Spinal cord (tissue), 10 donors: ENCODE measurements around the gene ARL6IP4. TPM values are rescaled to one million over a fixed set of nuclear protein-coding genes. Genes with fewer than 3 reads are reported as not detected.
A peak's percentile ranks its signal among the peaks of the same experiment; 100 is the strongest.

Experiments used
- DNase-seq, 6 donors: peaks; one replicate each; pipeline versions ENCODE4 v3.0.0 to v3.0.0-alpha.2; 2013 to 2015; ENCODE audit warnings: low spot score in 6 of 6, low read depth in 4 of 6
- H3K27ac ChIP-seq: one replicate; pipeline ENCODE4 v1.5.1; 2013; ENCODE audit warnings: low read depth, low read length, control low read depth
- H3K27me3 ChIP-seq: one replicate; pipeline ENCODE4 v1.6.1; 2013; ENCODE audit warnings: low read length; ENCODE audit not compliant: control insufficient read depth, insufficient read depth
- H3K36me3 ChIP-seq: one replicate; pipeline ENCODE4 v1.6.1; 2013; ENCODE audit warnings: low read length; ENCODE audit not compliant: control insufficient read depth, insufficient read depth
- H3K4me1 ChIP-seq: one replicate; pipeline ENCODE4 v1.6.1; 2013; ENCODE audit warnings: low read length; ENCODE audit not compliant: control insufficient read depth, insufficient read depth
- H3K4me3 ChIP-seq: one replicate; pipeline ENCODE4 v1.5.1; 2013; ENCODE audit warnings: low read depth, low read length, control low read depth
- H3K9me3 ChIP-seq: one replicate; pipeline ENCODE4 v1.6.1; 2013; ENCODE audit warnings: low read length; ENCODE audit not compliant: control insufficient read depth, insufficient read depth
- WGBS: methylation state at CpG from one replicate; pipeline ENCODE4 v1.1.5; 2013; ENCODE audit warnings: missing lambda C conversion rate; ENCODE audit not compliant: insufficient coverage; 5-methylcytosine and 5-hydroxymethylcytosine counted together
- polyA plus RNA-seq, 2 donors: library from polyadenylated mRNA; unstranded; fragments of 120-200 nt; gene quantifications; one replicate each; pipeline ENCODE4 v1.2.1, GENCODE V29; 2013; ENCODE audit not compliant: insufficient read length in 2 of 2
- total RNA-seq, 2 donors: library from RNA; depleted of rRNA in 1 of 2; stranded (reverse); fragments of 120-200 nt in 1 of 2; fragments of >200 nt in 1 of 2; gene quantifications; one replicate each; pipeline versions ENCODE4 v1.2.3 to v1.2.4, GENCODE V29; 2013 to 2014
- donor health status: healthy.

ARL6IP4 gene
- total and polyA plus RNA-seq, 4 donors = 44.3 to 207 (median 137) TPM

GRCh38 chr12:122955156-122955555 is 25.3 kb upstream of the ARL6IP4 start:
- H3K4me3 ChIP-seq = no peak overlapping the region
- H3K9me3 ChIP-seq = no peaks in the 10 kb centered on the region
- H3K27me3 ChIP-seq = no peaks in the 10 kb centered on the region
- H3K27ac ChIP-seq = no peak overlapping the region
- H3K36me3 ChIP-seq = peaks cover 30% of the 10 kb centered on the region
- DNase-seq = no peak
- 51% methylated on average over 7 of the region's 8 CpGs for WGBS
- peaks cover 10% of the 10 kb centered on the region for H3K4me1 ChIP-seq

DNA sequence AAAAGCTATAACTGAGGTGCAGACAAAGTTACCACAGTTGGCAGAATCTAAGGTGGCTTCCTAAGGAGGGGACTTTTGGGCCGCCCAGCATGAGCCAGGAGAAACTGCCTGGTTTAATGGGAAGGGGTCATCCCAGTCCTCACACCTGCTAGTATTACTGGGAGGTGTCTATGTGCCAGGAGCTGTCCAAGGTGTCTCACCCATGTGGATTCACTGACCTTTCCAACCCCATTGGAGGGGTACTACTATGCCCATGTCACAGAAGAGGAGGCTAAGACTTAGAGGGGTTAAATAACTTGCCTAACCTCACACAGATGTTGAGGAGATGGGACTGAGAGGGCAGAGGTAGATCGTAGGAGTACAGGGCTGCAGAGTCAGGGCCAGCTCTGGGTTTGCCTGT is 24.4 kb upstream of the ARL6IP4 start:
- Histone ChIP-seq H3K4me1 (peaks cover 3% of the 10 kb centered on the region), H3K27me3 (no peaks in the 10 kb centered on the region), H3K27ac (no peak overlapping the region), H3K9me3 (no peaks in the 10 kb centered on the region), H3K4me3 (no peak overlapping the region), H3K36me3 (peaks cover 26% of the 10 kb centered on the region)
- no peak for DNase-seq
- no CpG with 5 or more reads among the region's 2 CpGs for WGBS

- H3K4me1 ChIP-seq = peaks cover 13% of the 10 kb centered on the region
- no peak overlapping the region for H3K27ac ChIP-seq
- DNase-seq = no peak
- no peaks in the 10 kb centered on the region for H3K9me3 ChIP-seq
- peaks cover 24% of the 10 kb centered on the region for H3K36me3 ChIP-seq
- no peaks in the 10 kb centered on the region for H3K27me3 ChIP-seq
- WGBS = 100% methylated on average over 1 of the region's 5 CpGs
- H3K4me3 ChIP-seq = no peak overlapping the region
Measured at GRCh38 chr12:122958198-122958888, 22.1 kb upstream of the ARL6IP4 start.

DNA sequence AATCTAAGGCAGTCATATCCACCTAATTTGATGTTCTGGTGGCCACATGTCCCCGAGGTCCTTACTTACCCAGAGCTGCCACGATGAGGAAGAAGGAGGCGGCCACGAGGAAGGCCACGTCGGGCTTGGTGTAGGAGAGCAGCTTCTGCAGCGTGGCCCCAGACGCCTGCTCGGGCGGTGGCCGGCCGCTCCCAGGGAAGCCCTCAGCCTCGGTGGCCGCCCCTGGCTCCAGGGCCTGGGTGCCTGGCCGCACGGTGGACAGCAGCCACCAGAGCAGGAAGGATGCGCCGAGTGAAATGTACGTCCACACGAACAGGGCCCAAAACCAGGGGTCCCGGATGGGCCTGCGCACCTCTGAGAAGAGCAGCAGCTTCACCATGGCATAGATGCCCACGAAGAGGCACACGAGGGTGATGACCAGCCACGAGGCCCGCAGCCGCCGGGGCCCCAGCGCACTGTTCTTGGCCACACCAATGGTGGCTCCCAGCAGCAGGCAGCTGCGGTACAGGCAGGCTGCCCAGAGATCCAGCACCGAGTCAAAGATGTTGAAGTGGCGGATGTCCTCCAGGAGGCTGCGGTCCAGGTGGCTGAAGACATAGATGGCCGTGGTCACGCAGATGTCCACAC is 20.8 kb upstream of the ARL6IP4 start:
- no peaks in the 10 kb centered on the region for H3K27me3 ChIP-seq
- H3K27ac ChIP-seq = no peak overlapping the region
- H3K36me3 ChIP-seq = peaks cover 34% of the 10 kb centered on the region
- H3K4me1 ChIP-seq = peaks cover 26% of the 10 kb centered on the region
- DNase-seq = no peak
- H3K4me3 ChIP-seq = no peak overlapping the region
- H3K9me3 ChIP-seq = no peaks in the 10 kb centered on the region
- WGBS = 96% methylated on average over 31 of the region's 35 CpGs

GRCh38 chr12:122960193-122960569 is 20.3 kb upstream of the ARL6IP4 start:
- Histone ChIP-seq H3K9me3 (no peaks in the 10 kb centered on the region), H3K27ac (no peak overlapping the region), H3K4me1 (peaks cover 29% of the 10 kb centered on the region), H3K27me3 (no peaks in the 10 kb centered on the region), H3K4me3 (no peak overlapping the region), H3K36me3 (peaks cover 34% of the 10 kb centered on the region)
- no peak for DNase-seq
- WGBS = 98% methylated on average over 8 of the region's 8 CpGs

- Histone ChIP-seq H3K27ac (no peak overlapping the region), H3K36me3 (peaks cover 31% of the 10 kb centered on the region), H3K27me3 (no peaks in the 10 kb centered on the region), H3K9me3 (no peaks in the 10 kb centered on the region), H3K4me1 (peaks cover 44% of the 10 kb centered on the region), H3K4me3 (no peak overlapping the region)
- WGBS = 86% methylated on average over 7 of the region's 10 CpGs
- peak in 1 of 6 donors; percentile 23 for DNase-seq
Measured at GRCh38 chr12:122961531-122962329, 18.8 kb upstream of the ARL6IP4 start.

DNA sequence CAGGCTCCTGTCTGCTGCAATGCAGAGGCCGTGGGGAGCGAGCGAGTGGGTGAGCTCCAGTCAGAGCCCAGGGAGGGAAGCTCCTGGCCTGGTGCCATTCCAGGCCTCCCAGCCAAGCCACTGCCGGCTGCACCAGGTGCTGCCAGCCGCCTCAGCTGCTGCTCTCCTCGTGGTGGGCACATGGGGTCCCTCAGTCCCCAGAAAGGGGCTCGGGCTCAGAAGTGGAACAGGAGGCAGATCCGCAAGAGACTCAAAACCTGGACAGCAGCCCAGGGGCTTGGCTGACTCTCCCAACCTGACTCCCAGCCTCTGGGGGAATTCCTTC is 16.6 kb upstream of the ARL6IP4 start:
- Histone ChIP-seq H3K9me3 (no peaks in the 10 kb centered on the region), H3K27me3 (no peaks in the 10 kb centered on the region), H3K4me1 (peaks cover 44% of the 10 kb centered on the region), H3K27ac (no peak overlapping the region), H3K36me3 (peaks cover 26% of the 10 kb centered on the region), H3K4me3 (no peak overlapping the region)
- 17% methylated on average over 8 of the region's 8 CpGs for WGBS
- peak in 2 of 6 donors; percentile 61 to 77 for DNase-seq

DNA sequence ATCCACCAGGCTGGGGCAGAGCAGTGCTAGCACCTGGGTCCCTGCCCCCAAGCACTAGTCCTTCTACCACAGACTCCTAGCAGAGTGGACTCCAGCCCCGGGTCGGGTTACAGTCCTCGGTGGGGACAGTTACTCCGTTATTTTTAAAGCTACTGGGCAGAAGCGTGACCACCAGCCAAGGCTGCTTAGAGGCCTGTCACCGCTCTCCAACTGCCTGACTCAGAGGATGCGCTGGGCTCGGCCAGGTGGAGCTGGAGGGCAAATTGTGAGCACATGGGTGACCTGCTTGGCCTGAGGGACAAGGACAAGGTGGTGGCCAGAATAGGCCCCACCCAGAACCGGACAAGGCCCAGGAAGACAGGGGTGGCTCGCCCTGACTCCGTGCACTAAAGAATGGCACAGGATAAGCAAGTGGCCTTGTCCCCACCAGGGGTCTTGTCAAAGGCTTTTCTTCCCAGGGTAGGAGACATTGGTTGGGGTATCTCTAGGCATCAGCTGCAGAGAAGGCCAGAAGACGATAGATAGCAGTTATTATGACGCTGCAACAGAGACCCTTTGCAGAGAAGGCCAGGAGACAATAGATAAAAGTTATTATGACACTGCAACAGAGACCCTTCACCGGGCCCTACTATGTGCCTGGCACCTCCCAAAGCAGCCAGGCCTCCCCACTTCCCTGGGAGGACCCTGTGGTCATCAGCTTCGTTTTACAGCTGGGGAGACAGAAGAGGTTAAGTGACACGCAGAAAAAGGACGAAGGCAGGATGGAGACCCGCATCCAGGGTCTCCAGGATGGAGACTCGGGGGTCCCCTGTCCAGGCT is 15.8 kb upstream of the ARL6IP4 start:
- no peaks in the 10 kb centered on the region for H3K9me3 ChIP-seq
- no peak overlapping the region for H3K4me3 ChIP-seq
- peaks cover 20% of the 10 kb centered on the region for H3K36me3 ChIP-seq
- no peak overlapping the region for H3K27ac ChIP-seq
- H3K4me1 ChIP-seq = peaks cover 44% of the 10 kb centered on the region
- no peaks in the 10 kb centered on the region for H3K27me3 ChIP-seq
- WGBS = 81% methylated on average over 16 of the region's 19 CpGs
- no peak for DNase-seq

DNA sequence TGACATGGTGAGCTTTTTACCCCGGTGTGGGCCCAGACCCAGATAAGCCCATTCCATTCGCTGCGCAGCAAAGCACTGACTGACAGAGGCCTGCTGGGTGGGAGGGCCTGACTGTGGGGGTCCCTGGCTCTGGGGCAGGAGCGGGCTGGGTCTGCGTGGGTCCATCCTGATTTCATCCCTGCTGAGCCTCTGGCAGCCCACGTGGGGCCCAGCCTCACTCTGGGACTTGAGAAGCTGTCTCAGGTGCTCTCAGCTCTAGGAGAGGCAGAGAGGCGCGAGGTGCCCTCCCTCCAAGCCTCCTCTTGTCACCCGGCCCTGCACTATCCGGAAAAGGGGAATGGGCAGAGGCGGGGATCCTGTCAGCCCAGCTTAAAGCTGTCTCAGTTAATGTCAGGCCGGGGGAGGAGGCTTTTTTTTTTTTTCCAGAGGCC is 15.1 kb upstream of the ARL6IP4 start:
- Histone ChIP-seq H3K27ac (no peak overlapping the region), H3K9me3 (no peaks in the 10 kb centered on the region), H3K36me3 (peaks cover 14% of the 10 kb centered on the region), H3K4me3 (peak overlapping the region; percentile 56), H3K27me3 (no peaks in the 10 kb centered on the region), H3K4me1 (peaks cover 44% of the 10 kb centered on the region)
- no peak for DNase-seq
- WGBS = 58% methylated on average over 8 of the region's 12 CpGs
